HepG2 (cell line): Measurements from ENCODE around the gene SPIRE1. TPM values are rescaled to one million over a fixed set of nuclear protein-coding genes. Genes with fewer than 3 reads are reported as not detected.

Experiments
- ARID5B ChIP-seq: IDR thresholded peaks from 2 replicates; pipeline ENCODE4 v1.4.0; 2020; ENCODE audit warnings: mild to moderate bottlenecking, missing genetic modification reagents
- KDM3A ChIP-seq: IDR thresholded peaks from 2 replicates; pipeline ENCODE4 v1.6.1; 2018; ENCODE audit warnings: low read depth, missing compliant biosample characterization
- KDM5B ChIP-seq: sonication (generic); formaldehyde crosslinking; IDR thresholded peaks from 2 replicates; pipeline ENCODE4 v1.4.0; 2020; ENCODE audit warnings: missing genetic modification reagents, mild to moderate bottlenecking, borderline replicate concordance
- NFKB2 ChIP-seq: sonication (generic); formaldehyde crosslinking; IDR thresholded peaks from 2 replicates; pipeline ENCODE4 v1.4.0; 2020; ENCODE audit warnings: missing genetic modification reagents, borderline replicate concordance
- PCBP1 ChIP-seq: fragments of 200-400 bp; formaldehyde crosslinking; IDR thresholded peaks from 2 replicates; pipeline ENCODE4 v1.6.1; 2017; ENCODE audit warnings: mild to moderate bottlenecking, low read depth, low read length, borderline replicate concordance
- ZIK1 ChIP-seq: sonication (generic); formaldehyde crosslinking; IDR thresholded peaks from 2 replicates; pipeline ENCODE4 v1.5.0; 2020; ENCODE audit warnings: mild to moderate bottlenecking, low read depth, missing genetic modification reagents, borderline replicate concordance
- ZKSCAN1 ChIP-seq: fragments of 150-350 bp; IDR thresholded peaks from 2 replicates; pipeline ENCODE4 v1.6.1; 2014; ENCODE audit warnings: low read length
- ZMAT5 ChIP-seq: sonication (generic); formaldehyde crosslinking; IDR thresholded peaks from 2 replicates; pipeline ENCODE4 v1.5.0; 2020; ENCODE audit warnings: mild to moderate bottlenecking, low read depth, missing genetic modification reagents, borderline replicate concordance
- ZNF609 ChIP-seq: sonication (generic); formaldehyde crosslinking; IDR thresholded peaks from 2 replicates; pipeline ENCODE4 v1.4.0; 2020; ENCODE audit warnings: mild to moderate bottlenecking, missing genetic modification reagents, borderline replicate concordance
- ZNF629 ChIP-seq: sonication (generic); formaldehyde crosslinking; conservative IDR thresholded peaks from 2 replicates; pipeline ENCODE4 v1.5.0; 2020; ENCODE audit warnings: missing genetic modification reagents
- polyA plus RNA-seq, 8 experiments: library from polyadenylated mRNA; depleted of rRNA in 3 of 8; stranded (reverse) in 7 of 8; unstranded in 1 of 8; fragments of >200 nt; fragmentation: Illumina TruSeq in 4 of 8; extraction: Trizol in 4 of 8; gene quantifications; 2 replicates each; pipeline versions ENCODE4 v1.2.1 to v1.2.3, GENCODE V29; 2011 to 2016; ENCODE audit warnings: low read depth in 4 of 8, missing spikeins in 1 of 8, mixed read lengths in 1 of 8; ENCODE audit not compliant: insufficient read depth in 1 of 8
- total RNA-seq, 5 experiments: library from RNA; depleted of rRNA; stranded (reverse); fragments of >200 nt; fragmentation: Illumina TruSeq; extraction: Trizol; gene quantifications; 2 replicates each; pipeline ENCODE4 v1.2.3, GENCODE V29; 2016; ENCODE audit warnings: low read depth in 1 of 5
- TF ChIP-seq, protein P1 (sequence below): sonication (generic); formaldehyde crosslinking; conservative IDR thresholded peaks from 2 replicates; pipeline ENCODE4 v1.4.0; 2020; ENCODE audit warnings: mild to moderate bottlenecking, missing genetic modification reagents, moderate library complexity
- TF ChIP-seq, protein P2 (sequence below): sonication (generic); formaldehyde crosslinking; IDR thresholded peaks from 2 replicates; pipeline ENCODE4 v1.5.0; 2020; ENCODE audit warnings: missing genetic modification reagents

SPIRE1 gene
- total and polyA plus RNA-seq, 2 of the 13 experiments (the other 11 are each of a cell fraction or from before 2014, with no cell fraction given): 9.9 to 21.3 TPM

DNA sequence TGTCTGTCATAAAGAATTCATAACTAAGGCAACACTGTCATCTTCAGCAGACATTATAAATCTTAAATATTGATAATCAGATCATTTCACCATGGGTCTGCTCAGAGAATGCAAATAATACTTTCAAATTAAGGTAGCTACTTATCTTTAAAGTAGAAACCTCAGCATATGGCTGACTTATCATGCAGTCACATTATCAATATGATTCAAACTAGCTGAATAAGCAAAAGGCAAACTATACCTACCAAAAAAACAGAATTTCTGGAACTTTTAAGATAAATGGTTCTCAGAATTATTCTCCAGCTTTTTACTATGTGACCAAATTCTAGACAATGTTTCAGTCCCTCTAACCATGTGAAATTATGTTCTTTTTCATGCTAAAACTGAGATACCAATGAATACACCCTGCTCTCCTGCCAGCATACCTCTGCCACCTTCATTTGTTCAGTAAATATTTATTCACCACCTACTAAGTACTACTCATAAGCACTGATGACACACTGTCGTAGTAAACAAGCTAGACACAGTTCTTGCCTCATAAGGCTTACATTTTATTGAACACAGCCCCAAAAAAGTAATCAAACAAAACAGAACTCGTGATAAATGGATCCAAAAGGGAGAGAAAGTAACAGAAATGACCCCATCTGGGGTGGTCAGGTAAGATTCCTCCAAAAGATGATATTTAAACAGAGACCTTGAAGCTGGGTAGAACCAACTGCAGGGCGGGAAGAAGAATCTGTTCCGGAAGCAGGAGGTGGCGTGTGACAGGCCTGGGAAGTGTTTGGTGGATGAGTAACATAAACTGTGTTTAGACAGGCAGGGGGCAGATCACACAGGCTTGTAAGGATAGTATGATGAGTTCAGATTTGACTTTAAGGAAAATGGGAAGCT, 17.7 kb downstream of the SPIRE1 start (continued):
- TF ChIP-seq ARID5B (CRISPR knock-in tag): peak; percentile 43; the same call in 1 of the 2 replicates
- TF ChIP-seq ZKSCAN1: peak; percentile 88
- no peak for TF ChIP-seq KDM5B (CRISPR knock-in tag)
- no peak for TF ChIP-seq ZNF629 (CRISPR knock-in tag)
- TF ChIP-seq KDM3A: no peak
- TF ChIP-seq ZIK1 (CRISPR knock-in tag): no peak
- TF ChIP-seq, protein P1, sequence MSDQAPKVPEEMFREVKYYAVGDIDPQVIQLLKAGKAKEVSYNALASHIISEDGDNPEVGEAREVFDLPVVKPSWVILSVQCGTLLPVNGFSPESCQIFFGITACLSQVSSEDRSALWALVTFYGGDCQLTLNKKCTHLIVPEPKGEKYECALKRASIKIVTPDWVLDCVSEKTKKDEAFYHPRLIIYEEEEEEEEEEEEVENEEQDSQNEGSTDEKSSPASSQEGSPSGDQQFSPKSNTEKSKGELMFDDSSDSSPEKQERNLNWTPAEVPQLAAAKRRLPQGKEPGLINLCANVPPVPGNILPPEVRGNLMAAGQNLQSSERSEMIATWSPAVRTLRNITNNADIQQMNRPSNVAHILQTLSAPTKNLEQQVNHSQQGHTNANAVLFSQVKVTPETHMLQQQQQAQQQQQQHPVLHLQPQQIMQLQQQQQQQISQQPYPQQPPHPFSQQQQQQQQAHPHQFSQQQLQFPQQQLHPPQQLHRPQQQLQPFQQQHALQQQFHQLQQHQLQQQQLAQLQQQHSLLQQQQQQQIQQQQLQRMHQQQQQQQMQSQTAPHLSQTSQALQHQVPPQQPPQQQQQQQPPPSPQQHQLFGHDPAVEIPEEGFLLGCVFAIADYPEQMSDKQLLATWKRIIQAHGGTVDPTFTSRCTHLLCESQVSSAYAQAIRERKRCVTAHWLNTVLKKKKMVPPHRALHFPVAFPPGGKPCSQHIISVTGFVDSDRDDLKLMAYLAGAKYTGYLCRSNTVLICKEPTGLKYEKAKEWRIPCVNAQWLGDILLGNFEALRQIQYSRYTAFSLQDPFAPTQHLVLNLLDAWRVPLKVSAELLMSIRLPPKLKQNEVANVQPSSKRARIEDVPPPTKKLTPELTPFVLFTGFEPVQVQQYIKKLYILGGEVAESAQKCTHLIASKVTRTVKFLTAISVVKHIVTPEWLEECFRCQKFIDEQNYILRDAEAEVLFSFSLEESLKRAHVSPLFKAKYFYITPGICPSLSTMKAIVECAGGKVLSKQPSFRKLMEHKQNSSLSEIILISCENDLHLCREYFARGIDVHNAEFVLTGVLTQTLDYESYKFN (CRISPR knock-in tag): peak; percentile 39; the same call in 1 of the 2 replicates
- no peak for TF ChIP-seq ZNF609 (CRISPR knock-in tag)
- no peak for TF ChIP-seq NFKB2
- no peak for TF ChIP-seq PCBP1
- TF ChIP-seq, protein P2, sequence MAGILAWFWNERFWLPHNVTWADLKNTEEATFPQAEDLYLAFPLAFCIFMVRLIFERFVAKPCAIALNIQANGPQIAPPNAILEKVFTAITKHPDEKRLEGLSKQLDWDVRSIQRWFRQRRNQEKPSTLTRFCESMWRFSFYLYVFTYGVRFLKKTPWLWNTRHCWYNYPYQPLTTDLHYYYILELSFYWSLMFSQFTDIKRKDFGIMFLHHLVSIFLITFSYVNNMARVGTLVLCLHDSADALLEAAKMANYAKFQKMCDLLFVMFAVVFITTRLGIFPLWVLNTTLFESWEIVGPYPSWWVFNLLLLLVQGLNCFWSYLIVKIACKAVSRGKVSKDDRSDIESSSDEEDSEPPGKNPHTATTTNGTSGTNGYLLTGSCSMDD: no peak
- TF ChIP-seq ZMAT5 (CRISPR knock-in tag): no peak
